Left renal cortex interstitium (tissue), 4 donors: ENCODE results near the gene DACT1. TPM values are rescaled to one million over a fixed set of nuclear protein-coding genes. Genes with fewer than 3 reads are reported as not detected.
A peak's percentile ranks its signal among the peaks of the same experiment; 100 is the strongest.
"Not testable (repeated sequence)": the region's sequence is repeated elsewhere in the genome, so short reads cannot be mapped to it uniquely, and the experiment has no call there.

Experiments used
- DNase-seq, 4 donors: peaks; one replicate each; pipeline ENCODE4 v3.0.0-alpha.2; 2013; ENCODE audit warnings: low read depth in 4 of 4, low spot score in 2 of 4, missing footprints in 1 of 4
- polyA plus RNA-seq, 4 donors: library from polyadenylated mRNA; unstranded; fragments of 120-200 nt; gene quantifications; one replicate each; pipeline ENCODE4 v1.2.1, GENCODE V29; 2013; ENCODE audit not compliant: insufficient read length in 4 of 4

DACT1 gene, protein sequence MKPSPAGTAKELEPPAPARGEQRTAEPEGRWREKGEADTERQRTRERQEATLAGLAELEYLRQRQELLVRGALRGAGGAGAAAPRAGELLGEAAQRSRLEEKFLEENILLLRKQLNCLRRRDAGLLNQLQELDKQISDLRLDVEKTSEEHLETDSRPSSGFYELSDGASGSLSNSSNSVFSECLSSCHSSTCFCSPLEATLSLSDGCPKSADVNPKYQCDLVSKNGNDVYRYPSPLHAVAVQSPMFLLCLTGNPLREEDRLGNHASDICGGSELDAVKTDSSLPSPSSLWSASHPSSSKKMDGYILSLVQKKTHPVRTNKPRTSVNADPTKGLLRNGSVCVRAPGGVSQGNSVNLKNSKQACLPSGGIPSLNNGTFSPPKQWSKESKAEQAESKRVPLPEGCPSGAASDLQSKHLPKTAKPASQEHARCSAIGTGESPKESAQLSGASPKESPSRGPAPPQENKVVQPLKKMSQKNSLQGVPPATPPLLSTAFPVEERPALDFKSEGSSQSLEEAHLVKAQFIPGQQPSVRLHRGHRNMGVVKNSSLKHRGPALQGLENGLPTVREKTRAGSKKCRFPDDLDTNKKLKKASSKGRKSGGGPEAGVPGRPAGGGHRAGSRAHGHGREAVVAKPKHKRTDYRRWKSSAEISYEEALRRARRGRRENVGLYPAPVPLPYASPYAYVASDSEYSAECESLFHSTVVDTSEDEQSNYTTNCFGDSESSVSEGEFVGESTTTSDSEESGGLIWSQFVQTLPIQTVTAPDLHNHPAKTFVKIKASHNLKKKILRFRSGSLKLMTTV
- 10 to 100 TPM; 25.6 to 41.7 (median 36.3) TPM for polyA plus RNA-seq

DNA sequence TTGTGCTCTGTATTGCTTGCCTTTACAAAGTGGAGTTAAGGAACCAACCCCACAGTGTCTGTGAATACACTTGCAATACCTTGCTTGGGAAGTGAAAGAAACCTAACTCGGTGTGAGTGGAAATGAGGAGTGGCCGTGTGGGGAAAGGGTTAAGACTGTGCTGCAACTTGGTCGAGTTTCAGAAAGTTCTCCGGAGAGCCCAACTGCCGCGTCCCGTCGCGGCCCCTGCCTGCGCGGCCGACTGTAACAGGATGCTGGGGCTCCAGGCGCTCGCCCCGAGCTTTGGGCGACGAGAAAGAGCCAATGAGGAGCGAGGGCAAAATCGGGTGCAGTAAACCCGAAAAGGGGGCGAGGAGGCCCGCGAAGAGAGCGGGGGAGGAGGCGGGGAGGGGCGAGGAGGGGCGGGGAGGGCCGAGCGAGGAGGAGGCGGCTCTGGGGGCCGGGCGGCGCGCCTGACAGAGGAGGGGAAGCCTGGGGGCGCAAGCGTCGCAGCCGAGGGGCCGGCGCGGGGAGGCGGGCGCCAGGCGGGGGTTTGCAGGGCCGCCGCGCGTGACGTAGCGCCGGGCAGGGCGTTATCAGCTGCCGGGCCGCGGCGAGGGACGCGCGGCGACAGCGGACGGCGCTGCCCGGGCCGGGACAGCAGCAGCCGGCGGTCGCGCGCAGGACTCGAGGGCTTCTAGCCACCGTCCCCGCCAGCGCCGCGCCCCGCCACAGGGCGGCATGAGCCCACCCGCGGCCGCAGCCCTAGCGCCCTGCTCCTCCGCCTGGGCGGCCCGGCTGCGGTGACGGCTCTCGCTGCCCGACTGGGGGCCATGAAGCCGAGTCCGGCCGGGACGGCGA is at the start of gene DACT1:
DACT1 (plus strand) TSS at position 572 of the 840 bp plus-strand sequence; CDS start at position 813, 241 bp downstream.
- DNase-seq, result peak in 1 of 4 donors; percentile 76

DNA sequence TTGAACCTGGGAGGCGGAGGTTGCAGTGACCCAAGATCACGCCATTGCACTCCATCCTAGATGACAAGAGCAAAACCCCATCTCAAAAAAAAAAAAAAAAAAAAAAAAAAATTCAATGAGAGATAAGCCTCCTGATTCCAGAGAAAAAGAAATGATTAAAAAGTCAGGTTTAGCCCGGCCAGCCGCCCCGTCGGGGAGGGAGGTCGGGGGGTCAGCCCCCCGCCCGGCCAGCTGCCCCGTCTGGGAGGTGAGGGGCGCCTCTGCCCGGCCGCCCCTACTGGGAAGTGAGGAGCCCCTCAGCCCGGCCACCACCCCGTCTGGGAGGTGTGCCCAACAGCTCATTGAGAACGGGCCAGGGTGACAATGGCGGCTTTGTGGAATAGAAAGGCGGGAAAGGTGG is 49.4 kb upstream of the DACT1 start:
- DNase-seq, result not testable (repeated sequence)

DNA sequence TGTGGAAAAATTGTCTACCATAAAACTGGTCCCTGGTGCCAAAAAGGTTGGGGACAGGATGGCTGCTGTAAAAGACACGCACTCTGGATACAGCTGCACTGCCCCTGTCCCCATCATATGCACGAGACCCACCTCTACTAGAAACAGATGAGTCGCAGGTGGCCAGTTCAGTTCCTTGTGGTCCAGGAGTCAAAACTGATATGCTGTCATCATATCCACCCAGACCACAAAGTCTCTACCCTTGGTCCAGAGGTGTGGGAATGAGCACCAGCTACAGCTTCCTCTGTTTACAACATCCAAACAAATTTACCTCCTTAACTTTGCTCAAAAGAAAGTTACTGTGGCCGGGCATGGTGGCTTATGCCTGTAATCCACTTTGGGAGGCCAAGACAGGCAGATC is 43.8 kb upstream of the DACT1 start:
- no peak for DNase-seq

DNA sequence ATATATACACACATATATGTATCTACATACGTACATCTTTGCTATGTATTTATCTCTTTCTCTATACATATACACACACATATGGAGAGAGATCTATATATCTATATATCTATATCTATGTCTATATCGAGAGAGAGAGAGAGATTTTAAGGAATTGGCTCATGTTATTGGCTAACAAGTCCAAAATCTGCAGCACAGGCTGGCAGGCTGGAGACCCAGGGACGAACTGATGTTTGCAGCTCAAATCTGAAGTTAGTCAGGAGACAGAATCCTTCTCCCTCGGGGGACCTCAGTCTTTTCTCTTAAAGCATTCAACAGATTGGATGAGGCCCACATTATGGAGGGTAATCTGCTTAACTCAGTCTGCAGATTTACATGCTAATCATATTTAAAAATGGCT is 40.7 kb upstream of the DACT1 start:
- DNase-seq, result no peak

DNA sequence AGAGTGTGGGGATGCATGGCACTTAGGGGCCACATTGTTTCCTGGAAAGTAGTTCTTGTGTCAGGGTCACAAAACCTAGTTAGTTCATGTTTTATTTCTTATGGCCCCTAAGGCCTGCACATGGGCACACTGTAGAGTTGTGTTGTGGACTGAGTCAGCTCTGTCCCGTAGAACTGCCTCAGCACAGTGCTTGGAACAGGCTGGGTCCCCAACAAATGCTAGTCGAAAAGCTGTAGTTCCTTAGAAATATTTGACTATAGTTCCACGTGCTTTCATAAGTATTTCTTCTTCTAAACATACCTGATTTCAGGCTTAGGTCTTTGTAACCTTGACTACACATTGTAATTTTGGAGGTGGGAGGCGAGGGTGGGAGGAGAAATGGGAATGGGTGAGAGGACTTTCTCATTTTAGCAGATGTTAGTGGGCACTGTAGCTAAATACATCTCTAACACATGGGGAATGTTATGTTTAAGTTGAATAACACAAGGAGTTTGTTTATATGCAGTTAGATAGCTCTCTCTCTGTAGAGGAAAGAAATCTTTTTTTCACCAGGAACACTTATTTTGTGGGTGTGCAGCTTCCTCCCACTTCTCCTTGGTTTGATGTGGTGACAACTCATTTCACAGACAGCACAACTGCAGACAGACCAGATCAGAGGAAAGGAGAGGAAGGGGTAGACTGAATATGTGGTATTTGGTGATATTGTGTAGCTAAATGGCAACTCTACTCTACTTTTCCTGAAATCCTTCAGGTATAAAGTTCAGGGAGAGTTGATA is 39.5 kb upstream of the DACT1 start:
- no peak for DNase-seq

DNA sequence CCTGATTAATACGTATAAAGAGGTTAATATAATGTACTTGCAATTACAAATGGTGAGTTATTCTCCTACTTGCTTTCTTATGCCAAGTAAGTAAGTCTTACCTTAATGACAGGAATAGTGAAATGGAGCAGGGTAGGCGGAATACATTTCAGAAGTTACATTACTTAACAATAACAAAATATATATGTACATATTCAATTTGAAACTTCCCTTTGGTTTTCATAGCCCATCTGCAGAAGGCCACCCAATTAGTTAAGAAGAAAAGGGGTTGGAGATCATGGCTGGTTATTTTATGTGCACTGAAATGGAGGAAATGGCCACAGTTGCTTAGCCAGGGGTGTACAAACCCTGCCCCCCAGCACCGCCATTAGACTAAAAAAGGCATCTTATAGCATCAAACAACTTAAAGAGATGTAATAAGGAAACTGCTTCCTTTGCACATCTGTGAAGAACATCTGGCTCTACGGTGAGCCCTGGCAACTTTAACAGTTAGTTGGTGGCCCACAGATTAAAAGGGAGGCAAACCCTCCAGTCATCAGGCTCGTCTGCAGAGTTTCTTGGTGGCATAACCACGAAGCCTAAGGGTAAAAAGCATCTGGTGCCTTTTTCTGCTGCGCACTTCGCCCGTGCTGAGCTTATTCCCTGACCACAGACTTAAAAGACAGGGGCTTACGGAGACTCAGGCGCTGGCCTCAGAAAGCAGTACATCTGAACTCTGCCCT is 38.8 kb upstream of the DACT1 start:
- DNase-seq, result no peak

DNA sequence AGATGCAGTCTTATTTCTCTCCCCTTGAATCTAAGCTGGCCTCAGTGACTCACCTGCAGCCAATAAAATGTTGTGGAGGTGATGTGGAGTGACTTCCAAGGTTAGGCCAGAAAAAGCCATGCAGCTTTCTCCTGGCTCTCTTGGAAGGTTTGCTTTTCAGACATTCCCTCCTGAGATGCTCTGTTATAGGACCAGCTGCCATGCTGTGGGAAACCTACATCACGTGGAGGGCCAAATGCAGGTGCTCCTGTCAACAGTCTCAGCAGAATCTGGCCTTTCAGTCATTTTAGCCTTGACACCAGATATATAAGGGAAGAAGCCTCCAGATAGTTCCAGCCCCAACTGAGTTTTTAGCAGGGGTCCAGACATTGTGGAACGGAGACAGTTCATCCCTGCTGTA is 38.1 kb upstream of the DACT1 start:
- no peak for DNase-seq

DNA sequence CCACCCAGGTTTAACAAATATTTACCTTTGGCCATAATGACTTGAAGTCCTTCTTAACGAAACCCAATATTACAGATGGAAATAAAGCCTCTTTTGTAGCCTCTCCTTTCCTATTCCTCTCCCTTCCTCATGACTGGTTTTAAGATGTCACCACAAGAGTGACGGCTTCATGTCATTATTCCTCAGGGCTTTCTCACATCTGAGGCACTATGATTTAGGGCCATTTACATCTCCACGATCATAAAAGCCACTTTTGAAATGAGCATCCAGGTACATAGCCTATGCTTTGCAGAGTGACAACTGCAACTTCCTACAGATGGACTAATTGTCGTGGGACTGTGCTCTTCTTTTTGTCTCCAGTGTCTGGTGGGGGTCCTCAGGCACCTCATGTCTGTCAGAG is 32.3 kb upstream of the DACT1 start:
- no peak for DNase-seq

DNA sequence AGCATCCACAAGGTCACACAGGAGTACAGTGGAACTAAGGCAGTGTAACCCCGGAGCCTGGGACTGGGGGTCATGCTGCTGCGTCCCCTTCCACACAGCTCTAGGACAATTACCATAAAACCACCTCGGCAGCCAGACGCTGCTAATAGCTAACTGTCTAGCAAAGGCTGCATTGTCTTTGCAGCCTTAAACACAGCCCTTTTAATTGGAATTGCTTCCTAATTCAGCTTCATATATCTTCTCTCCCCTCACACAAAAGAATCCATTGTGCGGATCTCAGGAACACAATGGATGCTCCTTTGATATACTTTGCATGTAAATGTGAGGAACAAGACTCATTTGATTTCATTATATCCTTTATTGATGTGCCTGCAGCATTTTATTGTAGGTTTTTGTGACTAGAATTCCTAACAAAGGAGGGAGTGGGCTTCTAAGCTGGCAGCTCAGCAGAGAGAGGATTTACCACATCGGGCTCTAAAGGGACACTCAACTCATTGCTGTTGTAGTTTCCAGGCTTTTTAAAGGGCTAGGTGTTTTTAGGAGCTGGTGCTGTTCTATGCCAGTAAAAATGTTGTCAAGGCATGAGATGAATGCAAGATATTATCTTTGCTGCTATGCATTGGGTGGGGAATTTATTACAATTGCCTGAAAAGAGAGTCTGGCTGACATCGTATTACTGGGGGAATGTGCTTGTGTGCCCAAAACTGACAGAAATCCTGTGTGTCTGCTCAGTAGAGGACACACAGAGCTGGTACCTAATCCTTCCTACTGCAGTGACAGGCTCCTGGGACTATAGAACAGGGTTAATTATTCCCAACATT is 30.4 kb upstream of the DACT1 start:
- DNase-seq, result no peak

DNA sequence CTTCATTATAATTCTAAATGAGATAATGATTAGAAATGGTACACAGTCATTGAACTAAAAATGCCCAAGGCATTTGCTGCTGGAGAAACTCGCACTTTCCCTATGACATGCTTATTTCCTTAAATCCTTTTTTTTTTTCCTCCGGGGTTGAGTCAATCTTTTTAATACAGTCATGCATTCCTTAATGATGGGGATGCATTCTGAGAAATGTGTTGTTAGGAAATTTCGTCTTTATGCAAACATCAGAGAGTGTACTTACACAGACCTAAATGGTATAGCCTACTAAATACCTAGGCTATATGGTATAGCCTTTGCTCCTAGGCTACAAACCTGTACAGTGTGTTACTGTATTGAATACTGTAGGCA is 29.8 kb upstream of the DACT1 start:
- no peak for DNase-seq

DNA sequence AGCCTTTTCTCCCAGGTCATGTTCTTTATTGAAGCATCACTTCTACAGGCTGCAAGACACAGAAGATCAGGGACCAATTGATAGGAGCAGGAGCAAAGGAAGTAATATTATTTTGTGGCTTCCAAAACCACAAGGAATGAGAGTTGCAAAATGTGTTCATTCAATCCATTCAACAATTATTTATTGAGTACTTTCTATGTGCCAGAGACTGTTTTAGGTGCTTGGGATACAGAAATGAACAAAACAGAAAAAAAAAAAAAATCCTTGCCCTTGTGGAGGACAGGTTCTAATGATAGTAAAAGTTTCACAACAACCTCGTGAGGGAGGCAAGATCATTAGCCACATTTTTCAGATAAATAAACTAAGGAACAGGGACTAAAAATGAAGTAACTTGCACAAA is 20.1 kb upstream of the DACT1 start:
- no peak for DNase-seq

DNA sequence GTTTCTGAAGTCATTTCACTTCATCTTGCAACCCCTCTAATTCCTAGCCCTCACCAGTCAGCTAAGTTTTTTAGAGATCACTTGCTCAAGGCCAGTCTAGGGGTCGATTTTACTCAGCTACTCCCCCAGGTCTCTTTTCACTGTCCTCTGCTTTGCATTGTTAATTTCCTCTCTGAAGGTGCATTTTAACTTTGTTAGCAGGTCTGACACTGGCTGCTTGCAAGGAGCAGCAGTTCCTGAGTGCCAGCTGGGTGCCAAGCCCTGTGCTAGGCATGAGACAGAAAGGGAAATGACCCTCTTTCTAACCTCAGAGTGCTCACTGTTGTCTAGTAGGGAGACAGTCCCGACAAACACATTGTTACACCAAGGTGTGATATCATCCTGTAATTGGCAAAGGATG is 17.8 kb upstream of the DACT1 start:
- DNase-seq, result no peak

DNA sequence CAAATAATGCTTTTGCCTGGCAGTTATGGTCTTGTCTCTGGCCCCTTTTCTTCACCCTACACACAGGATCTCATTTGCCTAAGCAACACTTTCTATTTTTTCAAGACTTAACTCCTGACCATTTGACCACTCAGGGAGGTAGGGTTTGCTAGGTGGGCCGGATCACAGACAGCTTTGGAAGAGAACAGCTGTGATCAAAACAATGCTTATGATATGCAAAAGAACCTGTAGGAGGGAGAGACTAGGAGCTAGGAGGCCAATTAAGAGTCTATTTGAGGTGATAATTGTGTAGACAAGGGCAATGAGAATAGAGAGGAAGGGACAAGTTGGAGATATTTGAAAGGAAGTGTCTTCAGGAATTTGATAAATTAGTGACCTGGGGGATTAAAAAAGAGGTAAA is 12.3 kb upstream of the DACT1 start:
- DNase-seq, result no peak

DNA sequence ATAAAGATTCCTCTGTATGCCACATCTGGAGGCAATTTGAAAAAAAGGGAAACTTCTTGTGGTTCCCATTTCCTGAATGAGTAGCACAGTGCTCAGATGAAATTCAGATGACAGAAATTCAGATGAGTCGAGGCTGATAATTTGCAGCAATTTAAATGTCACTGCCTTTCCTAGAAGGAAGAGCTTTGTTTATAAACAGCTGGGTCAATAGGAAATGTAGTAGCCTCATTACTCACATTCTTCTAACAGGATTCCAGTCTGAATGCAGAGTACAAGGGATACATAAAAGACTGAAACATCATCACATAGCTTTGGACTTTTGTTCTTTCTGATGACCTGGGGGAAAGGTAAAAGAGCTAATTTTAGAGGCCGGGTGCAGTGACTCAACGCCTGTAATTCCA is 11.3 kb upstream of the DACT1 start:
- DNase-seq, result no peak

DNA sequence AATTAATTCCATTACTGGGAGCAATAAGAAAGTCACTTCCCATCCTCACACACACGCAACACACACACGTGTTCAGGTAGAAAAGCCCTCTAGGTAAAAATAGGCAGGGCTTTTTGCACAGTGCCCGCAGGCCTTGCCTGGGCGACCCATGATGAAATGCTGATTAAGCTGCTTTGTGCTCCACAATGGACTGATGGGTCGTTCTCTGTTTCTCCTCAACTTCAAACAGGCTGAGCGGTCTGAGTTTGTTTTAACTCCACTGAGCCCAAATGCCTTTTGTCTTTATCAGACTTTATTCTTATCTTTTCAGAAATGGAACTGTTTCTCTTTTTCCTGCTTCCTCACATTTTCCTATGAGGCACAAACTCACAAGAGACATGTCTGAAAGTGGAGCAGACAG is 9.4 kb upstream of the DACT1 start:
- DNase-seq, result no peak

DNA sequence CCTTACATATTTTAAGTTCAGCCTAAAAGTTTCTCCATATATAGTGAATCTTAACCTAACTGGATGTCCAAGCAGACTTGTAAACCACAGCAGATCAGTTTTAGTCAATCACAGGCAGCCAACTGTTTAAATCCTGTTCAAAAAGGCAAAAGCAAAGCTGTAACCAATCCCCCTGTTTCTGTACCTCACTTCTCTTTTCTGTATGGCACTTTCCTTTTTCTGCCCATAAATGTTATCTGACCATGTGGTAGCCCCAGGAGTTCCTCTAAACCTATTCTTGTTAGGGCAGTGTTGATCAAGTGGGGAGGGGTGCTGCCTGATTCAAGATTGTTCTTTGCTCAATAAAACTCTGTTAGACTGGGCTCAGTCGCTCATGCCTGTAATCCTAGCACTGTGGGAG is 8.5 kb upstream of the DACT1 start:
- no peak for DNase-seq

DNA sequence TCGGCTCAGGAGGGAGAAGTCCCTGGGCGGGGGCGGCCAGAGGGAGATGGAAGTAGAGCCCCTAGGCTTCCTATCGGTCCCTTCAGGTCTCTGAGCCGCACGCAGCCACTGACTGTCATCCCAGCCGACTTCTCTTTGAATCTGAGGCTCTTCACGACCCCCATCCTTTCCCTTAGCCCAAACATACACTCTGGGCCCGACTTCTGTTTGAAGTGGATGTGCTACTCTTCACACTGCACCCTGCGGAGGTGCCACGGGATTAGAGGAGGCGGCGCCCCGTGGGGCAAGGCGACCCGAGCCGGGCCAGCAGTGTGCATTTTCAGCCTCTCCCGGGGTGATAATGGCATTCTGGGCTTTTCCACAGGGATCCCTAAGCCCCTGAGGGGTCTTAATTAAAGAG is 6.0 kb upstream of the DACT1 start:
- DNase-seq, result no peak

DNA sequence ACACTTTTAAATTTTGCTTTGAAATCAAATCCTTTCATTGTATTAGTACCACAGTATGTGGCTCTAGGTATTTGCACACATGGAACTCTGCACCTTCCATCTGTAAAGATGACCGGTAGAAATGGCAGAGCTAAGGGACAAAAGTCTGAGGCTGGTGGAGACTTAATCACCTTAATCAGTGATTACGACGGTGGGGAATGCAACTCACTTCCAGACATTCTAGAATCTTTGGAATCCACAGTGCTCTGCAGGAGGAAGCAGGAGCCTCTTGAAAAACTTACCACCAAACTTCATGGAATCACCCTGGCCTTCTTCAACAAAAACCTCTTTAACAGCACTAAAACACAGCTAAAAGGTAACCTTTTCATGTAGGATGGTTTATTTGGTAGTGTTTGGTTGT is 3.9 kb upstream of the DACT1 start:
- no peak for DNase-seq
